Progenitor cell of endocrine pancreas (in vitro differentiated cells): Measurements from ENCODE around the gene GFI1B. TPM values are rescaled to one million over a fixed set of nuclear protein-coding genes. Genes with fewer than 3 reads are reported as not detected.
"Not testable (repeated sequence)": the region's sequence is repeated elsewhere in the genome, so short reads cannot be mapped to it uniquely, and the experiment has no call there.

ENCODE experiments used
- DNase-seq: peaks from one replicate; pipeline ENCODE4 v3.0.0; 2021; ENCODE audit warnings: low spot score; ENCODE audit not compliant: unreplicated experiment
- H3K27ac Mint-ChIP-seq: 2 replicates; pipeline ENCODE4 v1.8.0; 2021; ENCODE audit warnings: mild to moderate bottlenecking, moderate library complexity, mixed read lengths
- H3K27me3 Mint-ChIP-seq: 2 replicates; pipeline ENCODE4 v1.8.0; 2021; ENCODE audit warnings: mixed read lengths
- H3K36me3 Mint-ChIP-seq: 2 replicates; pipeline ENCODE4 v1.8.0; 2022; ENCODE audit warnings: mixed read lengths; ENCODE audit not compliant: insufficient read depth
- H3K4me1 Mint-ChIP-seq: 2 replicates; pipeline ENCODE4 v1.8.0; 2021; ENCODE audit warnings: low read depth, mixed read lengths
- H3K4me3 Mint-ChIP-seq: 2 replicates; pipeline ENCODE4 v1.8.0; 2021; ENCODE audit warnings: low read depth, mild to moderate bottlenecking, moderate library complexity, mixed read lengths
- H3K9me3 Mint-ChIP-seq: 2 replicates; pipeline ENCODE4 v1.8.0; 2021; ENCODE audit warnings: low read depth, mixed read lengths
- total RNA-seq: library from RNA; stranded (reverse); gene quantifications from 2 replicates; pipeline ENCODE4 v1.2.1, GENCODE V29; 2021
- TF ChIP-seq, protein P1 (sequence below): fragments of 200-600 bp; sonication (generic); IDR thresholded peaks from one replicate; pipeline ENCODE4 v1.5.0; 2021; ENCODE audit warnings: antibody characterized with exemption, mild to moderate bottlenecking; ENCODE audit not compliant: unreplicated experiment

GFI1B gene
- total RNA-seq, 1 donor from 2014 or later, result 0.12 TPM

DNA sequence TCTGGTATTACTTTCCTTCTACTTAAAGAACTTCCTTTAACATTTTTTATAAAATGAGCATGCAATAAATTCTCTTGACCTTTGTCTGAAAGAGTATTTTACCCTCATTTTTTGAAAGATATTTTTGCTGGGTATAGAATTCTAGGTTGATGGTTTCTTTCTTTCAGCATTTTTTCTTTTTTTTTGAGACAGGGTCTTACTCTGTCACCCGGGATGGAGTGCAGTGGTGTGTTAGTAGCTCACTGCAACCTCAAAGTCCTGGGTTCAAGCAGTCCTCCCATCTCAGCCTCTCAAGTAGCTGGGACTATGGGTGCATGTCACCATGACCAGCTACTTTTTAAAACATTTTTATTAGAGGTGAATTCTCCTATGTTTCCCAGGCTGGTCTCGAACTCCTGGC is 23.4 kb upstream of the GFI1B start:
- peaks cover 14% of the 10 kb centered on the region for H3K27me3 Mint-ChIP-seq
- H3K27ac Mint-ChIP-seq, result no peak overlapping the region
- DNase-seq, result no peak
- H3K4me3 Mint-ChIP-seq, result no peak overlapping the region
- no peaks in the 10 kb centered on the region for H3K36me3 Mint-ChIP-seq
- no peaks in the 10 kb centered on the region for H3K4me1 Mint-ChIP-seq
- TF ChIP-seq, protein P1, sequence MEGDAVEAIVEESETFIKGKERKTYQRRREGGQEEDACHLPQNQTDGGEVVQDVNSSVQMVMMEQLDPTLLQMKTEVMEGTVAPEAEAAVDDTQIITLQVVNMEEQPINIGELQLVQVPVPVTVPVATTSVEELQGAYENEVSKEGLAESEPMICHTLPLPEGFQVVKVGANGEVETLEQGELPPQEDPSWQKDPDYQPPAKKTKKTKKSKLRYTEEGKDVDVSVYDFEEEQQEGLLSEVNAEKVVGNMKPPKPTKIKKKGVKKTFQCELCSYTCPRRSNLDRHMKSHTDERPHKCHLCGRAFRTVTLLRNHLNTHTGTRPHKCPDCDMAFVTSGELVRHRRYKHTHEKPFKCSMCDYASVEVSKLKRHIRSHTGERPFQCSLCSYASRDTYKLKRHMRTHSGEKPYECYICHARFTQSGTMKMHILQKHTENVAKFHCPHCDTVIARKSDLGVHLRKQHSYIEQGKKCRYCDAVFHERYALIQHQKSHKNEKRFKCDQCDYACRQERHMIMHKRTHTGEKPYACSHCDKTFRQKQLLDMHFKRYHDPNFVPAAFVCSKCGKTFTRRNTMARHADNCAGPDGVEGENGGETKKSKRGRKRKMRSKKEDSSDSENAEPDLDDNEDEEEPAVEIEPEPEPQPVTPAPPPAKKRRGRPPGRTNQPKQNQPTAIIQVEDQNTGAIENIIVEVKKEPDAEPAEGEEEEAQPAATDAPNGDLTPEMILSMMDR, result no peak
- H3K9me3 Mint-ChIP-seq, result no peaks in the 10 kb centered on the region

DNA sequence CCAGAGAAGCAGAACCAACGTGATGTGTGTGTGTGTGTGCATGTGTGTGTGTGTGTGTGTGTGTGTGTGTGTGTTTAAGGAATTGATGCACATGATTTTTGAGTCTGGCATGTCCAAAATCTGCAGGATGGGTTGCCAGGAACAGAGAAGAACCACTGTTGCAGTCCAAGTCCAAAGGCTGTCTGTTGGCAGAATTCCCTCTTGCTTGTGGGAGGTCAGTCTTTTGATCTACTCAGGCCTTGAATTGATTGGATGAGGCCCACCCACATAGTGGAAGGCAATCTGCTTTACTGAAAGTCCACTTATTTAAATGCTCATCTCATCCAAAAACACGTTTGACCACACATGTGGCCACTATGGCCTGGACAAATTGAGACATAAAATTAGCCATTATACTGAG is 22.7 kb upstream of the GFI1B start:
- Mint-ChIP-seq H3K27me3 (peaks cover 15% of the 10 kb centered on the region), H3K9me3 (no peaks in the 10 kb centered on the region), H3K4me3 (no peak overlapping the region), H3K27ac (no peak overlapping the region), H3K36me3 (no peaks in the 10 kb centered on the region), H3K4me1 (no peaks in the 10 kb centered on the region)
- DNase-seq, result no peak
- TF ChIP-seq, protein P1, result no peak

- TF ChIP-seq, protein P1, result no peak
- Mint-ChIP-seq H3K27ac (no peak overlapping the region), H3K27me3 (peaks cover 23% of the 10 kb centered on the region), H3K9me3 (no peaks in the 10 kb centered on the region), H3K36me3 (no peaks in the 10 kb centered on the region), H3K4me3 (no peak overlapping the region), H3K4me1 (no peaks in the 10 kb centered on the region)
- DNase-seq, result no peak
Observed at GRCh38 chr9:132957805-132958204, 20.7 kb upstream of the GFI1B start.

- Mint-ChIP-seq H3K9me3 (no peaks in the 10 kb centered on the region), H3K36me3 (no peaks in the 10 kb centered on the region), H3K4me3 (no peak overlapping the region), H3K27me3 (peaks cover 23% of the 10 kb centered on the region), H3K4me1 (no peaks in the 10 kb centered on the region), H3K27ac (no peak overlapping the region)
- DNase-seq, result no peak
- TF ChIP-seq, protein P1, result no peak
Observed at GRCh38 chr9:132961002-132961401, 17.5 kb upstream of the GFI1B start.

DNA sequence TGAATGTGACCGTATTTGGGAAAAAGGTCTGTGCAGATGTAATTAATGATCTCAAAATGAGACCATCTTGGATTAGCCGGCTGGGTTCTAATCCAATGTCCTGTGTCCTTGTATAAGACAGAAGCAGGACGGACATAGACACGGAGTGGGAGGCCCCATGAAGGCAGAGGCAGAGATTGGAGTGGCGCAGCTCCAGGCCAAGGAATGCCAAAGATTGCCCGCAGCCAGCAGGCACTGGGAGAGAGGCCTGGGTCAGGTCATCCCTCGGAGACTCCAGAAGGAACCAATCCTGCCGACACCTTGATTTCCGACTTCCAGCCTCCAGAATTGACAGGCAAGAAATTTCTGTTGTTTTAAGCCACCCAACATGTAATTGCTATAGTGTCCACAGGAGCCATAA is 13.0 kb upstream of the GFI1B start:
- peaks cover 13% of the 10 kb centered on the region for H3K27me3 Mint-ChIP-seq
- no peak overlapping the region for H3K4me3 Mint-ChIP-seq
- no peaks in the 10 kb centered on the region for H3K36me3 Mint-ChIP-seq
- TF ChIP-seq, protein P1, result no peak
- peaks cover under 1% of the 10 kb centered on the region for H3K4me1 Mint-ChIP-seq
- no peak overlapping the region for H3K27ac Mint-ChIP-seq
- no peaks in the 10 kb centered on the region for H3K9me3 Mint-ChIP-seq
- DNase-seq, result no peak

DNA sequence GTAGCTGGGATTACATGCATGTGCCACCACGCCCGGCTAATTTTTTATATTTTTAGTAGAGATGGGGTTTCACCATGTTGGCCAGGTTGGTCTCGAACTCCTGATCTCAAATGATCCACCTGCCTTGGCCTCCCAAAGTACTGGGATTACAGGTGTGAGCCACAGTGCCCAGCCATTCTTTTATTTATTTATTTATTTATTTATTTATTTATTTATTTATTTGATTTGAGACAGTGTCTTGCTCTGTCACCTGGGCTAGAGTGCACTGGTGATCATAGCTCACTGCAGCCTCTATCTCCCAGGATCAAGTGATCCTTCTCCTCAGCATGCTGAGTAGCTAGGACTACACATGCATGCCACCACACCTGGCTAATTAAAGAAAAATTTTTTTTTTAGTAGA is 10.6 kb upstream of the GFI1B start:
- H3K36me3 Mint-ChIP-seq, H3K9me3 Mint-ChIP-seq, H3K4me3 Mint-ChIP-seq, DNase-seq, H3K4me1 Mint-ChIP-seq, H3K27ac Mint-ChIP-seq: not testable (repeated sequence)
- H3K27me3 Mint-ChIP-seq, result peaks cover 10% of the 10 kb centered on the region
